Measurements from ENCODE around the gene SMIM44. TPM values are rescaled to one million over a fixed set of nuclear protein-coding genes. Genes with fewer than 3 reads are reported as not detected.

Gene SMIM44
- total RNA-seq, 1 experiment from 2014 or later, result not detected

Other genes with a start within 250 kb of the SMIM44 start
- gene NFIC, start 116.9 kb downstream of the SMIM44 start, total RNA-seq (2014; rRNA removed; shearing (Covaris generic); ENCODE audit: low replicate concordance), result 0.06 and 4.6 TPM in 2 replicates
- not detected in 2 replicates for gene SMIM24, start 2.9 kb downstream of the SMIM44 start, total RNA-seq (2014; rRNA removed; shearing (Covaris generic); ENCODE audit: low replicate concordance)
- 19.1 and 34.2 TPM in 2 replicates for gene DOHH, start 17.2 kb upstream of the SMIM44 start, total RNA-seq (2014; rRNA removed; shearing (Covaris generic); ENCODE audit: low replicate concordance)
- gene FZR1, start 22.9 kb upstream of the SMIM44 start, total RNA-seq (2014; rRNA removed; shearing (Covaris generic); ENCODE audit: low replicate concordance), result 23.0 and 46.7 TPM in 2 replicates
- gene TEKTIP1, start 55.7 kb upstream of the SMIM44 start, total RNA-seq (2014; rRNA removed; shearing (Covaris generic); ENCODE audit: low replicate concordance), result not detected in 2 replicates
- gene MFSD12, start 74.1 kb upstream of the SMIM44 start, total RNA-seq (2014; rRNA removed; shearing (Covaris generic); ENCODE audit: low replicate concordance), result 98.9 and 131 TPM in 2 replicates
- 142 and 164 TPM in 2 replicates for gene HMG20B, start 89.5 kb upstream of the SMIM44 start, total RNA-seq (2014; rRNA removed; shearing (Covaris generic); ENCODE audit: low replicate concordance)
- not detected in 2 replicates for gene GIPC3, start 102.0 kb upstream of the SMIM44 start, total RNA-seq (2014; rRNA removed; shearing (Covaris generic); ENCODE audit: low replicate concordance)
- 0.98 TPM in 1 of 2 replicates, not detected in the other for gene TBXA2R, start 123.4 kb upstream of the SMIM44 start, total RNA-seq (2014; rRNA removed; shearing (Covaris generic); ENCODE audit: low replicate concordance)
- gene CACTIN, start 143.3 kb upstream of the SMIM44 start, total RNA-seq (2014; rRNA removed; shearing (Covaris generic); ENCODE audit: low replicate concordance), result 19.8 and 29.5 TPM in 2 replicates
- gene PIP5K1C, start 217.0 kb upstream of the SMIM44 start, total RNA-seq (2014; rRNA removed; shearing (Covaris generic); ENCODE audit: low replicate concordance), result 2.3 and 6.4 TPM in 2 replicates
- gene TJP3, start 224.9 kb upstream of the SMIM44 start, total RNA-seq (2014; rRNA removed; shearing (Covaris generic); ENCODE audit: low replicate concordance), result 2.7 and 5.0 TPM in 2 replicates